Measurements from ENCODE around the gene PEX5.

The PEX5 gene

GRCh38 chr12:7189398-7190267, at the start of gene PEX5:
PEX5 (plus strand) TSS chr12:7189686; CDS start chr12:7190378, 692 bp downstream.
- intact Hi-C loops (cut with DNase I; ENCODE audit: low total_unique reads): no loop called here
- peak within 1 kb of the TSS; percentile 93 to 97 for H3K27ac ChIP-seq
- H3K27me3 ChIP-seq: no peaks in the 10 kb centered on the region
- H3K4me3 ChIP-seq: peak within 1 kb of the TSS; percentile 88 to 90
- no peak for TF ChIP-seq CTCF (IDR thresholded peaks at IDR 0.05)
- no peaks in the 10 kb centered on the region for H3K9me3 ChIP-seq
- peaks cover 0 to 30% (median 16%) of the 10 kb centered on the region in 4 donors for H3K4me1 ChIP-seq
- peaks cover 0 to 16% (median 0%) of the 10 kb centered on the region in 3 donors for H3K36me3 ChIP-seq
- peak; percentile 85 to 93 for DNase-seq

- H3K27ac ChIP-seq: no peak overlapping the region
- no peak for DNase-seq
- intact Hi-C loops (cut with DNase I; ENCODE audit: low total_unique reads): no loop called here
- no peak for TF ChIP-seq CTCF (IDR thresholded peaks at IDR 0.05)
- H3K4me3 ChIP-seq: no peak overlapping the region
- H3K9me3 ChIP-seq: no peaks in the 10 kb centered on the region
- H3K36me3 ChIP-seq: peaks cover 0 to 64% (median 21%) of the 10 kb centered on the region in 3 donors
- no peaks in the 10 kb centered on the region for H3K4me1 ChIP-seq
- H3K27me3 ChIP-seq: no peaks in the 10 kb centered on the region
These were observed 48.0 kb upstream of the PEX5 start for GRCh38 chr12:7141351-7142005.

- Histone ChIP-seq H3K27ac (no peak overlapping the region), H3K9me3 (no peaks in the 10 kb centered on the region), H3K4me3 (no peak overlapping the region), H3K36me3 (peaks cover 0 to 64% (median 18%) of the 10 kb centered on the region in 3 donors), H3K4me1 (no peaks in the 10 kb centered on the region), H3K27me3 (no peaks in the 10 kb centered on the region)
- no peak for DNase-seq
- intact Hi-C loops (cut with DNase I; ENCODE audit: low total_unique reads): no loop called here
- peak; percentile 53 to 56 for TF ChIP-seq CTCF (IDR thresholded peaks at IDR 0.05)
These were observed 47.3 kb upstream of the PEX5 start for GRCh38 chr12:7142056-7142644.

DNA sequence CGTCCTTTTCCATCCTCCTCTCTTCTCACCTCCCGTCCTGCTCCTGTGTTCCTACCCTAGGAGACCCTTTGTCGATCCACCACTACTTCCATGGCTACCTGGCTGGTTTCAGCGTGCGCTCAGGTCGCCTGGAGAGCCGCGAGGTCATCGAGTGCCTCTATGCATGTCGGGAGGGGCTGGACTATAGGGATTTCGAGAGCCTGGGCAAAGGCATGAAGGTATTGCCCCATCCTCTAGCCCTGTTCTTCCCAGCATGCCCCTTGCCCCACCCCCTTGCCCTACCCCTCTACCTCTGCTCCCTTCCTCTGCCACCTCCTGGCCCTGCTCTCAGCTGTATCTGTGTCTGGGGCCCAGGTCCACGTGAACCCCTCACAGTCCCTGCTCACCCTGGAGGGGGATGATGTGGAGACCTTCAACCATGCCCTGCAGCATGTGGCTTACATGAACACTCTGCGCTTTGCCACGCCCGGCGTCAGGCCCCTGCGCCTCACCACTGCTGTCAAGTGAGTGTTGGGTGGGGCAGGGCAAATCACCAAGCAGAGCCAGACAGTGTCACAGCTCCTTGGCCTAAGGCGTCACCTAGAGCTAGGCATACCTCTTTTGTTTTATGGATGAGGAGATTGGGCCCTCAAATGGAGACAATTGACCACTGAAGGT, 46.5 kb upstream of the PEX5 start:
- Histone ChIP-seq H3K27me3 (no peaks in the 10 kb centered on the region), H3K4me1 (no peaks in the 10 kb centered on the region), H3K4me3 (no peak overlapping the region), H3K27ac (no peak overlapping the region), H3K36me3 (peaks cover 0 to 56% (median 15%) of the 10 kb centered on the region in 3 donors), H3K9me3 (no peaks in the 10 kb centered on the region)
- no peak for TF ChIP-seq CTCF (IDR thresholded peaks at IDR 0.05)
- DNase-seq: peak in 1 of 2 donors; percentile 49
- intact Hi-C loops (cut with DNase I; ENCODE audit: low total_unique reads): no loop called here

GRCh38 chr12:7143564-7143963, 45.9 kb upstream of the PEX5 start:
- Histone ChIP-seq H3K27ac (no peak overlapping the region), H3K36me3 (peaks cover 0 to 53% (median 16%) of the 10 kb centered on the region in 3 donors), H3K4me3 (no peak overlapping the region), H3K9me3 (no peaks in the 10 kb centered on the region), H3K4me1 (no peaks in the 10 kb centered on the region), H3K27me3 (no peaks in the 10 kb centered on the region)
- DNase-seq: peak in 1 of 2 donors; percentile 45
- no peak for TF ChIP-seq CTCF (IDR thresholded peaks at IDR 0.05)
- intact Hi-C loops (cut with DNase I; ENCODE audit: low total_unique reads): no loop called here

All from tibial artery (tissue), 4 donors.